HEK293 (cell line): Measurements from ENCODE around the gene MMAB.

Source experiments
- CTCF ChIP-seq: fragments of 450-650 bp; formaldehyde crosslinking; IDR thresholded peaks from 2 replicates; pipeline ENCODE4 v1.5.1; 2016; ENCODE audit warnings: missing biosample characterization, missing genetic modification characterization
- PATZ1 ChIP-seq: fragments of 450-650 bp; formaldehyde crosslinking; IDR thresholded peaks from 2 replicates; pipeline ENCODE4 v1.5.1; 2016; ENCODE audit warnings: missing biosample characterization, missing genetic modification characterization
- SETDB1 ChIP-seq: IDR thresholded peaks from one replicate; pipeline ENCODE4 v1.6.1; 2017; ENCODE audit warnings: mild to moderate bottlenecking, low read length, moderate library complexity, mixed read lengths; ENCODE audit not compliant: insufficient read length
- ZBTB8A ChIP-seq: fragments of 450-650 bp; formaldehyde crosslinking; IDR thresholded peaks from 2 replicates; pipeline ENCODE4 v1.5.1; 2016; ENCODE audit warnings: missing biosample characterization, missing genetic modification characterization
- ZFP37 ChIP-seq: fragments of 450-650 bp; formaldehyde crosslinking; IDR thresholded peaks from 2 replicates; pipeline ENCODE4 v1.5.1; 2016; ENCODE audit warnings: missing biosample characterization, missing genetic modification characterization
- ZNF324 ChIP-seq: fragments of 450-650 bp; formaldehyde crosslinking; IDR thresholded peaks from 2 replicates; pipeline ENCODE4 v1.5.1; 2016; ENCODE audit warnings: missing biosample characterization, missing genetic modification characterization
- ZNF670 ChIP-seq: fragments of 450-650 bp; formaldehyde crosslinking; IDR thresholded peaks from 2 replicates; pipeline ENCODE4 v1.5.1; 2016; ENCODE audit warnings: missing biosample characterization, missing genetic modification characterization, low read depth
- TF ChIP-seq, protein P1 (sequence below): fragments of 450-650 bp; formaldehyde crosslinking; IDR thresholded peaks from 2 replicates; pipeline ENCODE4 v1.5.1; 2017; ENCODE audit warnings: missing biosample characterization, mild to moderate bottlenecking, missing genetic modification characterization, moderate library complexity

GRCh38 chr12:109541413-109541726, 31.9 kb downstream of the MMAB start:
- TF ChIP-seq ZNF670 (no peak), CTCF (tag by site-specific recombination) (no peak), SETDB1 (no peak), ZFP37 (no peak), ZNF324 (tag by site-specific recombination) (no peak), PATZ1 (tag by site-specific recombination) (no peak), ZBTB8A (no peak)
- TF ChIP-seq, protein P1, sequence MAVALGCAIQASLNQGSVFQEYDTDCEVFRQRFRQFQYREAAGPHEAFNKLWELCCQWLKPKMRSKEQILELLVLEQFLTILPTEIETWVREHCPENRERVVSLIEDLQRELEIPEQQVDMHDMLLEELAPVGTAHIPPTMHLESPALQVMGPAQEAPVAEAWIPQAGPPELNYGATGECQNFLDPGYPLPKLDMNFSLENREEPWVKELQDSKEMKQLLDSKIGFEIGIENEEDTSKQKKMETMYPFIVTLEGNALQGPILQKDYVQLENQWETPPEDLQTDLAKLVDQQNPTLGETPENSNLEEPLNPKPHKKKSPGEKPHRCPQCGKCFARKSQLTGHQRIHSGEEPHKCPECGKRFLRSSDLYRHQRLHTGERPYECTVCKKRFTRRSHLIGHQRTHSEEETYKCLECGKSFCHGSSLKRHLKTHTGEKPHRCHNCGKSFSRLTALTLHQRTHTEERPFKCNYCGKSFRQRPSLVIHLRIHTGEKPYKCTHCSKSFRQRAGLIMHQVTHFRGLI: no peak
